SK-N-SH (cell line): ENCODE measurements around the gene DYNC1H1. TPM values are rescaled to one million over a fixed set of nuclear protein-coding genes. Genes with fewer than 3 reads are reported as not detected.

Experiments
- CTCF ChIA-PET: fragments of 300-600, 350-600 bp; formaldehyde crosslinking; extraction: SDS; loops from one replicate; lab custom pipeline; 2021; lab: Yijun Ruan, JAX
- POLR2A ChIA-PET: fragments of 350-600 bp; sonication (Branson Sonifier 250); formaldehyde crosslinking; extraction: SDS; loops from one replicate; lab custom pipeline; 2020; ENCODE audit warnings: antibody characterized with exemption, inconsistent platforms; lab: Yijun Ruan, JAX
- DNase-seq: peaks from one replicate; pipeline ENCODE4 v3.0.0; 2012
- H2AFZ ChIP-seq: fragments of 200-600 bp; sonication (generic); 2 replicates; pipeline ENCODE4 v1.8.1; 2016; ENCODE audit warnings: antibody characterized with exemption, mild to moderate bottlenecking, low read depth
- H3F3A ChIP-seq: fragments of 200-600 bp; sonication (generic); replicated peaks from 2 replicates; pipeline ENCODE3; 2016; ENCODE audit warnings: antibody characterized with exemption, mild to moderate bottlenecking; ENCODE audit not compliant: insufficient read depth
- H3K27ac ChIP-seq, 2 experiments: fragments of 200-500 bp in 1 of 2; fragments of 200-600 bp in 1 of 2; sonication (Bioruptor generic) in 1 of 2; sonication (generic), shearing (Covaris generic) in 1 of 2; 2 replicates each; pipeline versions ENCODE4 v1.5.1 to v1.6.1; 2014 to 2016; ENCODE audit warnings: low read depth in 2 of 2, inconsistent platforms in 1 of 2, low read length in 1 of 2, mild to moderate bottlenecking in 1 of 2, mixed read lengths in 1 of 2
- H3K27me3 ChIP-seq: fragments of 200-600 bp; sonication (generic), shearing (Covaris generic); 2 replicates; pipeline ENCODE4 v1.6.1; 2016; ENCODE audit warnings: mixed run types; ENCODE audit not compliant: insufficient read depth
- H3K36me3 ChIP-seq, 2 experiments: fragments of 200-500 bp in 1 of 2; fragments of 200-600 bp in 1 of 2; sonication (Bioruptor generic) in 1 of 2; sonication (generic) in 1 of 2; replicated peaks in 1 of 2; 2 replicates each; pipeline versions ENCODE3 to v1.5.1; 2014 to 2016; ENCODE audit warnings: low read length in 1 of 2, mild to moderate bottlenecking in 1 of 2; ENCODE audit not compliant: insufficient read depth in 2 of 2, control insufficient read depth in 1 of 2
- H3K4me1 ChIP-seq, 2 experiments: fragments of 200-500 bp in 1 of 2; fragments of 200-600 bp in 1 of 2; sonication (Bioruptor generic) in 1 of 2; sonication (generic), shearing (Covaris generic) in 1 of 2; 2 replicates each; pipeline versions ENCODE4 v1.5.1 to v1.6.1; 2014 to 2016; ENCODE audit warnings: low read depth in 1 of 2, low read length in 1 of 2, mixed run types in 1 of 2; ENCODE audit not compliant: insufficient read depth in 2 of 2, control insufficient read depth in 1 of 2
- H3K4me2 ChIP-seq: fragments of 200-600 bp; sonication (generic), shearing (Covaris generic); 2 replicates; pipeline ENCODE4 v1.6.1; 2017; ENCODE audit warnings: mixed run types
- H3K4me3 ChIP-seq, 2 experiments: fragments of 200-500 bp in 1 of 2; fragments of 200-600 bp in 1 of 2; sonication (Bioruptor generic) in 1 of 2; sonication (generic), shearing (Covaris generic) in 1 of 2; 2 replicates each; pipeline versions ENCODE4 v1.5.1 to v1.8.1; 2014 to 2016; ENCODE audit warnings: low read depth in 2 of 2, inconsistent platforms in 1 of 2, low read length in 1 of 2, mild to moderate bottlenecking in 1 of 2, mixed read lengths in 1 of 2, moderate library complexity in 1 of 2
- H3K79me2 ChIP-seq: fragments of 200-600 bp; sonication (generic); 2 replicates; pipeline ENCODE4 v1.8.1; 2017; ENCODE audit warnings: mild to moderate bottlenecking; ENCODE audit not compliant: insufficient read depth
- H3K9ac ChIP-seq: fragments of 200-600 bp; sonication (generic); 2 replicates; pipeline ENCODE4 v1.6.1; 2017; ENCODE audit warnings: mixed run types
- H3K9me2 ChIP-seq: fragments of 200-600 bp; sonication (generic); 2 replicates; pipeline ENCODE4 v1.6.1; 2017; ENCODE audit warnings: mixed run types
- H3K9me3 ChIP-seq: fragments of 200-600 bp; sonication (generic); 2 replicates; pipeline ENCODE4 v1.6.1; 2017; ENCODE audit warnings: mixed run types, mild to moderate bottlenecking, moderate library complexity
- H4K20me1 ChIP-seq: fragments of 200-600 bp; sonication (generic); 2 replicates; pipeline ENCODE4 v1.6.1; 2017; ENCODE audit warnings: mild to moderate bottlenecking, mixed run types; ENCODE audit not compliant: insufficient read depth
- CHD2 ChIP-seq: fragments of 150-350 bp; IDR thresholded peaks from 2 replicates; pipeline ENCODE4 v1.6.1; 2018; ENCODE audit warnings: low read length; ENCODE audit not compliant: partially characterized antibody
- ELF1 ChIP-seq: IDR thresholded peaks from 2 replicates; pipeline ENCODE4 v1.4.0; 2012
- EP300 ChIP-seq, 2 experiments: IDR thresholded peaks; 2 replicates each; pipeline versions ENCODE4 v1.4.0 to v1.6.1; 2012; ENCODE audit warnings: borderline replicate concordance in 1 of 2, low read depth in 1 of 2, low read length in 1 of 2
- EZH2phosphoT487 ChIP-seq: fragments of 200-600 bp; sonication (generic); IDR thresholded peaks from 2 replicates; pipeline ENCODE4 v1.6.1; 2017; ENCODE audit warnings: low read depth, mixed run types, mild to moderate bottlenecking, antibody characterized with exemption, moderate library complexity, borderline replicate concordance
- FOSL2 ChIP-seq: IDR thresholded peaks from 2 replicates; pipeline ENCODE4 v1.4.0; 2012; ENCODE audit warnings: low read depth, mild to moderate bottlenecking, moderate library complexity, borderline replicate concordance
- FOXJ3 ChIP-seq: sonication (generic); formaldehyde crosslinking; IDR thresholded peaks from 2 replicates; pipeline ENCODE4 v1.5.1; 2020; ENCODE audit warnings: mild to moderate bottlenecking, missing genetic modification reagents
- FOXM1 ChIP-seq: IDR thresholded peaks from 2 replicates; pipeline ENCODE4 v1.4.0; 2012; ENCODE audit warnings: low read depth, mild to moderate bottlenecking
- GABPA ChIP-seq: IDR thresholded peaks from 2 replicates; pipeline ENCODE4 v1.4.0; 2012; ENCODE audit warnings: low read depth, mild to moderate bottlenecking
- JUND ChIP-seq: IDR thresholded peaks from 2 replicates; pipeline ENCODE4 v1.4.0; 2012
- MEF2A ChIP-seq: IDR thresholded peaks from 2 replicates; pipeline ENCODE4 v1.4.0; 2012; ENCODE audit warnings: low read depth, borderline replicate concordance
- MXI1 ChIP-seq: IDR thresholded peaks from 2 replicates; pipeline ENCODE4 v1.6.1; 2012; ENCODE audit warnings: mild to moderate bottlenecking, low read depth, low read length, improper control_type of control experiment
- NRF1 ChIP-seq: IDR thresholded peaks from 2 replicates; pipeline ENCODE4 v1.6.1; 2012; ENCODE audit warnings: low read depth, mild to moderate bottlenecking, low read length
- POLR2AphosphoS5 ChIP-seq: IDR thresholded peaks from 2 replicates; pipeline ENCODE4 v1.6.1; 2012; ENCODE audit warnings: low read depth, low read length
- RAD21 ChIP-seq: IDR thresholded peaks from 2 replicates; pipeline ENCODE4 v1.6.1; 2012; ENCODE audit warnings: mild to moderate bottlenecking, low read length
- SIN3A ChIP-seq: IDR thresholded peaks from 2 replicates; pipeline ENCODE4 v1.6.1; 2012; ENCODE audit warnings: low read depth, mild to moderate bottlenecking, low read length, moderate library complexity, borderline replicate concordance
- SMC3 ChIP-seq: IDR thresholded peaks from 2 replicates; pipeline ENCODE4 v1.6.1; 2012; ENCODE audit warnings: low read depth, low read length, improper control_type of control experiment
- TAF1 ChIP-seq: IDR thresholded peaks from 2 replicates; pipeline ENCODE4 v1.6.1; 2012; ENCODE audit warnings: low read depth, mild to moderate bottlenecking, low read length, moderate library complexity, borderline replicate concordance
- TCF12 ChIP-seq: IDR thresholded peaks from 2 replicates; pipeline ENCODE4 v1.4.0; 2012
- TEAD4 ChIP-seq: IDR thresholded peaks from 2 replicates; pipeline ENCODE4 v1.4.0; 2012; ENCODE audit warnings: mild to moderate bottlenecking, borderline replicate concordance; ENCODE audit not compliant: insufficient read depth
- YY1 ChIP-seq: IDR thresholded peaks from 2 replicates; pipeline ENCODE4 v1.4.0; 2012; ENCODE audit warnings: low read depth, mild to moderate bottlenecking
- WGBS: methylation state at CpG from one replicate; pipeline ENCODE4 v1.1.6; 2017; ENCODE audit warnings: low lambda C conversion rate; 5-methylcytosine and 5-hydroxymethylcytosine counted together
- polyA plus RNA-seq, 3 experiments: library from polyadenylated mRNA; depleted of rRNA; stranded (reverse); fragments of >200 nt; gene quantifications; 2 replicates each; pipeline ENCODE4 v1.2.3, GENCODE V29; 2012
- TF ChIP-seq, protein P1 (sequence below): fragments of 150-350 bp; IDR thresholded peaks from 2 replicates; pipeline ENCODE4 v1.6.1; 2016; ENCODE audit warnings: mild to moderate bottlenecking, low read depth, low read length
- TF ChIP-seq, protein P2 (sequence below): IDR thresholded peaks from 2 replicates; pipeline ENCODE4 v1.4.0; 2012; ENCODE audit warnings: low read depth, borderline replicate concordance
- TF ChIP-seq, protein P3 (sequence below): fragments of 150-350 bp; IDR thresholded peaks from 2 replicates; pipeline ENCODE4 v1.6.1; 2017; ENCODE audit warnings: antibody characterized with exemption, low read length, low read depth, borderline replicate concordance
- TF ChIP-seq, protein P4 (sequence below): IDR thresholded peaks from 2 replicates; pipeline ENCODE4 v1.4.0; 2012; ENCODE audit warnings: low read depth, borderline replicate concordance

The DYNC1H1 gene
- polyA plus RNA-seq, 1 of the 3 experiments (the other 2 are of a cell fraction), result 140 TPM

DNA sequence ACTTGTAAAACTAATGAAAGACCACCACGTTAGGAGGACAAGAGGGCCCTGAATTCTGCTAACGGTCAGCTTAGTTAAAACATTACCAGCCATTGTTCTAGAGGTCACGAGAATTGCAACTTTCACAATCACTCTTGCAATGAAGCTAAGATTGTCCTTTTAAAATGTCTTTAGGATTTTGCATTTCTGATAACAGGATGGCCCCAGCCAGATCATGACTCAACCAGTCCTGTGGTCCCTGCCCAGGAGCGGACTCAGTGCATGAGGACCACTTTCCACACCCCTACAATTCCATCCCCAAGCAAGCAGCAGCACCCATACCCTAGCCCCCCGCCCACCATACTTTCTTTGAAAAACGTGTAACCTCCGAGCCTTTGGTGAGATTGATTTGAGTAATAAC lies 93.8 kb downstream of the DYNC1H1 start:
- Histone ChIP-seq H3K36me3 (peaks cover 0 to 11% of the 10 kb centered on the region in 2 experiments), H3K9me3 (no peaks in the 10 kb centered on the region), H3K27me3 (no peaks in the 10 kb centered on the region), H3K4me1 (no peaks in the 10 kb centered on the region), H3K79me2 (no peaks in the 10 kb centered on the region), H3K27ac (no peak overlapping the region), H3K4me3 (no peak overlapping the region), H3K9ac (no peak overlapping the region), H3K9me2 (no peaks in the 10 kb centered on the region), H3K4me2 (no peak overlapping the region), H3F3A (peaks cover 14% of the 10 kb centered on the region), H2AFZ (no peak overlapping the region), H4K20me1 (no peaks in the 10 kb centered on the region)
- 90% methylated on average over 7 of the region's 7 CpGs for WGBS
- TF ChIP-seq YY1 (no peak), RAD21 (no peak), SIN3A (no peak), EP300 (IDR thresholded peaks at IDR 0.05; ENCODE audit: borderline replicate concordance in 1 of 2, low read depth in 1 of 2, low read length in 1 of 2) (no peak), FOXJ3 (CRISPR knock-in tag) (no peak), FOXM1 (no peak), FOSL2 (no peak), EZH2phosphoT487 (no peak), ELF1 (no peak), MEF2A (no peak), POLR2AphosphoS5 (no peak)
- TF ChIP-seq, protein P1, sequence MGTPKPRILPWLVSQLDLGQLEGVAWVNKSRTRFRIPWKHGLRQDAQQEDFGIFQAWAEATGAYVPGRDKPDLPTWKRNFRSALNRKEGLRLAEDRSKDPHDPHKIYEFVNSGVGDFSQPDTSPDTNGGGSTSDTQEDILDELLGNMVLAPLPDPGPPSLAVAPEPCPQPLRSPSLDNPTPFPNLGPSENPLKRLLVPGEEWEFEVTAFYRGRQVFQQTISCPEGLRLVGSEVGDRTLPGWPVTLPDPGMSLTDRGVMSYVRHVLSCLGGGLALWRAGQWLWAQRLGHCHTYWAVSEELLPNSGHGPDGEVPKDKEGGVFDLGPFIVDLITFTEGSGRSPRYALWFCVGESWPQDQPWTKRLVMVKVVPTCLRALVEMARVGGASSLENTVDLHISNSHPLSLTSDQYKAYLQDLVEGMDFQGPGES, result no peak
- POLR2A ChIA-PET, result no interaction called here
- CTCF ChIA-PET, result no interaction called here
- DNase-seq, result no peak

DNA sequence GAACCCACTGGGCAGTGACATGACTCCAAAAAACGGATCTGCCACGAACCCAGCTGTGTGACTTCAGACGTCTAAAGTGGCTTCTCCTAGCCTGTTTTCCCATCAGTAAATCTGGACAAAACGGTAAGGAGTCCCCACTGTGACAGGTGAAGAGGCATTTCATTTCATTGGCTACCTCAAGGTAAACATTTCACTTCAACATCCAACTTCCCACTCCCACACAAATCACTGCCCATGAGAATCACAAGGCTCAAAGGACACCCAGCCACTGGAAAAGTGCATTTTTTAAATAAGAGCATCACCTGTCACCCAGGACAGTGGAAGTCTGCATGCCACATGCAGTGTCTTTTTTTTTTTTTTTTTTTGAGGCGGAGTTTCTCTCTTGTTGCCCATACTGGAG lies 94.6 kb downstream of the DYNC1H1 start:
- Histone ChIP-seq H3K27ac (no peak overlapping the region), H3K79me2 (no peaks in the 10 kb centered on the region), H3K4me1 (no peaks in the 10 kb centered on the region), H3K9me2 (no peaks in the 10 kb centered on the region), H3K9me3 (no peaks in the 10 kb centered on the region), H3K4me2 (no peak overlapping the region), H2AFZ (no peak overlapping the region), H3K36me3 (peaks cover 0 to 7% of the 10 kb centered on the region in 2 experiments), H3F3A (peaks cover 14% of the 10 kb centered on the region), H3K9ac (no peak overlapping the region), H3K27me3 (no peaks in the 10 kb centered on the region), H4K20me1 (no peaks in the 10 kb centered on the region), H3K4me3 (no peak overlapping the region)
- TF ChIP-seq GABPA, result no peak
- TF ChIP-seq MXI1, result no peak
- no peak for TF ChIP-seq JUND
- TF ChIP-seq TCF12, result no peak
- TF ChIP-seq FOXM1, result no peak
- TF ChIP-seq, protein P2, sequence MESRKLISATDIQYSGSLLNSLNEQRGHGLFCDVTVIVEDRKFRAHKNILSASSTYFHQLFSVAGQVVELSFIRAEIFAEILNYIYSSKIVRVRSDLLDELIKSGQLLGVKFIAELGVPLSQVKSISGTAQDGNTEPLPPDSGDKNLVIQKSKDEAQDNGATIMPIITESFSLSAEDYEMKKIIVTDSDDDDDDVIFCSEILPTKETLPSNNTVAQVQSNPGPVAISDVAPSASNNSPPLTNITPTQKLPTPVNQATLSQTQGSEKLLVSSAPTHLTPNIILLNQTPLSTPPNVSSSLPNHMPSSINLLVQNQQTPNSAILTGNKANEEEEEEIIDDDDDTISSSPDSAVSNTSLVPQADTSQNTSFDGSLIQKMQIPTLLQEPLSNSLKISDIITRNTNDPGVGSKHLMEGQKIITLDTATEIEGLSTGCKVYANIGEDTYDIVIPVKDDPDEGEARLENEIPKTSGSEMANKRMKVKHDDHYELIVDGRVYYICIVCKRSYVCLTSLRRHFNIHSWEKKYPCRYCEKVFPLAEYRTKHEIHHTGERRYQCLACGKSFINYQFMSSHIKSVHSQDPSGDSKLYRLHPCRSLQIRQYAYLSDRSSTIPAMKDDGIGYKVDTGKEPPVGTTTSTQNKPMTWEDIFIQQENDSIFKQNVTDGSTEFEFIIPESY, result no peak
- TF ChIP-seq, protein P3, sequence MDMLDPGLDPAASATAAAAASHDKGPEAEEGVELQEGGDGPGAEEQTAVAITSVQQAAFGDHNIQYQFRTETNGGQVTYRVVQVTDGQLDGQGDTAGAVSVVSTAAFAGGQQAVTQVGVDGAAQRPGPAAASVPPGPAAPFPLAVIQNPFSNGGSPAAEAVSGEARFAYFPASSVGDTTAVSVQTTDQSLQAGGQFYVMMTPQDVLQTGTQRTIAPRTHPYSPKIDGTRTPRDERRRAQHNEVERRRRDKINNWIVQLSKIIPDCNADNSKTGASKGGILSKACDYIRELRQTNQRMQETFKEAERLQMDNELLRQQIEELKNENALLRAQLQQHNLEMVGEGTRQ, result no peak
- no peak for TF ChIP-seq SMC3
- TF ChIP-seq TAF1, result no peak
- TF ChIP-seq NRF1, result no peak
- no peak for TF ChIP-seq MEF2A
- TF ChIP-seq ELF1, result no peak
- no peak for TF ChIP-seq FOSL2
- TF ChIP-seq CHD2, result no peak
- no peak for TF ChIP-seq EP300 (IDR thresholded peaks at IDR 0.05; ENCODE audit: borderline replicate concordance in 1 of 2, low read depth in 1 of 2, low read length in 1 of 2)
- no peak for TF ChIP-seq POLR2AphosphoS5
- TF ChIP-seq, protein P4, sequence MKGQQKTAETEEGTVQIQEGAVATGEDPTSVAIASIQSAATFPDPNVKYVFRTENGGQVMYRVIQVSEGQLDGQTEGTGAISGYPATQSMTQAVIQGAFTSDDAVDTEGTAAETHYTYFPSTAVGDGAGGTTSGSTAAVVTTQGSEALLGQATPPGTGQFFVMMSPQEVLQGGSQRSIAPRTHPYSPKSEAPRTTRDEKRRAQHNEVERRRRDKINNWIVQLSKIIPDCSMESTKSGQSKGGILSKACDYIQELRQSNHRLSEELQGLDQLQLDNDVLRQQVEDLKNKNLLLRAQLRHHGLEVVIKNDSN, result no peak
- no peak for TF ChIP-seq TEAD4
- CTCF ChIA-PET, result no interaction called here
- POLR2A ChIA-PET, result no interaction called here
- no peak for DNase-seq
- 79% methylated on average over 5 of the region's 5 CpGs for WGBS
